ENCODE measurements around the gene E2F4. TPM values are rescaled to one million over a fixed set of nuclear protein-coding genes. Genes with fewer than 3 reads are reported as not detected.

The E2F4 gene
- total and polyA plus RNA-seq, 9 of the 15 experiments (the other 6 are each of a cell fraction or from before 2014, with no cell fraction given) = 9.7 to 139 (median 106) TPM

- TF ChIP-seq THRA (IDR thresholded peaks at IDR 0.05) (no peak), ZMIZ1 (IDR thresholded peaks at IDR 0.05; ENCODE audit: low read depth in 2 of 2, low read length in 2 of 2) (no peak), MLLT1 (IDR thresholded peaks at IDR 0.05) (0 out of 4 replicates have a peak, but pooled peaks of 1 of the 2 experiments have one; percentile 25), TCF3 (CRISPR knock-in tag; IDR thresholded peaks at IDR 0.05) (peak; percentile 26; the same call in 1 of the 2 replicates), ZNF561 (CRISPR knock-in tag; conservative IDR thresholded peaks at IDR 0.05) (no peak), VEZF1 (CRISPR knock-in tag; IDR thresholded peaks at IDR 0.05) (peak; percentile 62), ZZZ3 (IDR thresholded peaks at IDR 0.05) (no peak), ETV1 (tag; conservative IDR thresholded peaks at IDR 0.05; ENCODE audit: low read depth) (no peak), HOXB6 (CRISPR knock-in tag; IDR thresholded peaks at IDR 0.05; ENCODE audit: borderline replicate concordance) (no peak)
Observed at GRCh38 chr16:67241008-67241900, 49.3 kb downstream of the E2F4 start (continued).
